ENCODE results near the gene ARVCF. TPM values are rescaled to one million over a fixed set of nuclear protein-coding genes. Genes with fewer than 3 reads are reported as not detected.
A peak's percentile ranks its signal among the peaks of the same experiment; 100 is the strongest.

Gene ARVCF
- total RNA-seq, 1 donor from 2014 or later: 25.4 TPM

GRCh38 chr22:19962246-19962908, 54.2 kb downstream of the ARVCF start:
- Histone ChIP-seq H3K36me3 (peaks cover 33% of the 10 kb centered on the region), H3K27me3 (ENCODE audit: low read depth) (no peaks in the 10 kb centered on the region), H3K27ac (replicated peaks) (no peak overlapping the region), H3K4me1 (peaks cover 43% of the 10 kb centered on the region), H3K9me3 (replicated peaks) (no peaks in the 10 kb centered on the region), H3K4me3 (no peak overlapping the region)
- TF ChIP-seq CTCF (IDR thresholded peaks at IDR 0.05; ENCODE audit: borderline replicate concordance): peak; percentile 60
- peak; percentile 60 for DNase-seq
- intact Hi-C loops (cut with micrococcal nuclease): no loop called here

- Histone ChIP-seq H3K4me1 (peaks cover 43% of the 10 kb centered on the region), H3K9me3 (replicated peaks) (no peaks in the 10 kb centered on the region), H3K27ac (replicated peaks) (no peak overlapping the region), H3K27me3 (ENCODE audit: low read depth) (no peaks in the 10 kb centered on the region), H3K36me3 (peaks cover 30% of the 10 kb centered on the region), H3K4me3 (no peak overlapping the region)
- no peak for TF ChIP-seq CTCF (IDR thresholded peaks at IDR 0.05; ENCODE audit: borderline replicate concordance)
- no peak for DNase-seq
- intact Hi-C loops (cut with micrococcal nuclease): no loop called here
Observed at GRCh38 chr22:19961868-19962245, 54.8 kb downstream of the ARVCF start.

GRCh38 chr22:19961201-19961580, 55.4 kb downstream of the ARVCF start:
- no peak for TF ChIP-seq CTCF (IDR thresholded peaks at IDR 0.05; ENCODE audit: borderline replicate concordance)
- DNase-seq: no peak
- Histone ChIP-seq H3K9me3 (replicated peaks) (no peaks in the 10 kb centered on the region), H3K27me3 (ENCODE audit: low read depth) (no peaks in the 10 kb centered on the region), H3K36me3 (peaks cover 25% of the 10 kb centered on the region), H3K4me1 (peaks cover 46% of the 10 kb centered on the region), H3K4me3 (no peak overlapping the region), H3K27ac (replicated peaks) (no peak overlapping the region)
- intact Hi-C loops (cut with micrococcal nuclease): no loop called here

- intact Hi-C loops (cut with micrococcal nuclease): no loop called here
- no peak for DNase-seq
- Histone ChIP-seq H3K27me3 (ENCODE audit: low read depth) (no peaks in the 10 kb centered on the region), H3K9me3 (replicated peaks) (no peaks in the 10 kb centered on the region), H3K36me3 (peaks cover 21% of the 10 kb centered on the region), H3K4me1 (peaks cover 50% of the 10 kb centered on the region), H3K4me3 (no peak overlapping the region), H3K27ac (replicated peaks) (no peak overlapping the region)
- no peak for TF ChIP-seq CTCF (IDR thresholded peaks at IDR 0.05; ENCODE audit: borderline replicate concordance)
Observed at GRCh38 chr22:19960491-19961200, 56.0 kb downstream of the ARVCF start.

- intact Hi-C loops (cut with micrococcal nuclease): no loop called here
- Histone ChIP-seq H3K27ac (replicated peaks) (peak overlapping the region; percentile 72), H3K27me3 (ENCODE audit: low read depth) (no peaks in the 10 kb centered on the region), H3K4me3 (peak overlapping the region; percentile 51), H3K36me3 (peaks cover 14% of the 10 kb centered on the region), H3K9me3 (replicated peaks) (no peaks in the 10 kb centered on the region), H3K4me1 (peaks cover 58% of the 10 kb centered on the region)
- peak; percentile 25 for DNase-seq
- no peak for TF ChIP-seq CTCF (IDR thresholded peaks at IDR 0.05; ENCODE audit: borderline replicate concordance)
Observed at GRCh38 chr22:19959587-19960490, 56.8 kb downstream of the ARVCF start.
